ENCODE results near the gene DBP. TPM values are rescaled to one million over a fixed set of nuclear protein-coding genes. Genes with fewer than 3 reads are reported as not detected.

Gene DBP
- polyA plus RNA-seq, 2 donors, result 8.9 to 13.3 TPM

GRCh38 chr19:48606463-48607358 lies 30.5 kb downstream of the DBP start, which contains the start of gene SPACA4:
SPACA4 (plus strand) TSS chr19:48606742; CDS start chr19:48606979, 237 bp downstream.
- 87 to 89% methylated on average over 37 to 39 of the region's 39 CpGs for WGBS, 2 donors
- H3K4me1 ChIP-seq (ENCODE audit: control insufficient read depth in 2 of 2, insufficient read depth in 2 of 2, low read length in 1 of 2), result no peaks in the 10 kb centered on the region
- peaks cover 0 to 3% of the 10 kb centered on the region in 2 donors for H3K36me3 ChIP-seq (ENCODE audit: control insufficient read depth in 2 of 2, insufficient read depth in 2 of 2, low read length in 1 of 2)

DNA sequence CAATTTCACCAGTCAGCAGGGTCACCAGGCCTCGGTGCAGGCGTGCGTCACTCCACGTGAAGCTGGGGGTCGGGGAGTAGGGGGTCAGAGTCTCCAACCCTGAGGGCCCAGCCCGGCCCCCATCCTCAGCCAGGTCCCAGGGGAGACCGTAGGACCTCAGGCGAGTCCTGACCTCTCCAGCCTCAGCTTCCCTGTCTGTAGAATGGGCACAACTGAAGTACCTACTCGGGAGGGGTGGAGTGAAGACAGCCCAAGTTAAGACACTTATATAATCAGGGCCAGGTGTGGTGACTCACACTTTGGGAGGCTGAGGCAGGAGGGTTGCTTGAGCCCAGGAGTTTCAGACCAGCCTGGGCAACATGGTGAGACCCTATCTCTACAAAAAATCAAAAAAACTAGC lies 33.3 kb downstream of the DBP start:
- H3K4me1 ChIP-seq (ENCODE audit: control insufficient read depth in 2 of 2, insufficient read depth in 2 of 2, low read length in 1 of 2), result no peaks in the 10 kb centered on the region

More at GRCh38 chr19:48606463-48607358, 30.5 kb downstream of the DBP start, which contains the start of gene SPACA4:
- Histone ChIP-seq H3K27me3 (ENCODE audit: control insufficient read depth in 1 of 2, insufficient read depth in 2 of 2, low read length in 2 of 2) (no peaks in the 10 kb centered on the region), H3K9me3 (ENCODE audit: control insufficient read depth in 2 of 2, insufficient read depth in 1 of 2, low read depth in 1 of 2, low read length in 1 of 2) (no peaks in the 10 kb centered on the region), H3K4me3 (ENCODE audit: low read depth in 1 of 2, low read length in 2 of 2) (no peak within 1 kb of the TSS), H3K27ac (ENCODE audit: low read depth in 2 of 2, low read length in 1 of 2) (no peak within 1 kb of the TSS)

DNA sequence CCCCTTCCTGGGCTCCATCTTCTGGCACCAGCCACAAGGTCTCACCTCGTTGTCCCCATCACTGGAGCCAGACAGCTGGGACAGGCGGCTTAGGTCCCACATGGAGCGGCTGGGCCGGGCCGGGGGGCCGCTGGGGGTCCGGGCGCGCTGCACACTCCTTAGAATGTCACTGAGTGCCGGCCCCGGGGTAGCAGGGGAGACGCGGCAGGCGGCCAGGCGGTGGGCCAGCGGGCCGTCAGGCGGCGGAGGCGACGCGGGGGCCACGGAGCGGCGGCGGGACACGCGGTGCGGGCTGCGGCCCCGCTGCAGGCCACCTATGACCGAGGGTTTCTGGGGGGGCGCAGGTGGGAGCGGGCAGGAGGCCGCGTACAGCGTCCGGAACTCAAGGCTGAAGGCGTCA lies 33.7 kb downstream of the DBP start:
- H3K4me1 ChIP-seq (ENCODE audit: control insufficient read depth in 2 of 2, insufficient read depth in 2 of 2, low read length in 1 of 2), result no peaks in the 10 kb centered on the region
- H3K4me3 ChIP-seq (ENCODE audit: low read depth in 1 of 2, low read length in 2 of 2), result no peak overlapping the region
- H3K36me3 ChIP-seq (ENCODE audit: control insufficient read depth in 2 of 2, insufficient read depth in 2 of 2, low read length in 1 of 2), result peaks cover 0 to 11% of the 10 kb centered on the region in 2 donors
- no peaks in the 10 kb centered on the region for H3K27me3 ChIP-seq (ENCODE audit: control insufficient read depth in 1 of 2, insufficient read depth in 2 of 2, low read length in 2 of 2)
- 89 to 91% methylated on average over 36 to 39 of the region's 39 CpGs for WGBS, 2 donors
- H3K27ac ChIP-seq (ENCODE audit: low read depth in 2 of 2, low read length in 1 of 2), result no peak overlapping the region
- H3K9me3 ChIP-seq (ENCODE audit: control insufficient read depth in 2 of 2, insufficient read depth in 1 of 2, low read depth in 1 of 2, low read length in 1 of 2), result no peaks in the 10 kb centered on the region

More for the DNA sequence above, 33.3 kb downstream of the DBP start:
- 87 to 93% methylated on average over 9 of the region's 9 CpGs for WGBS, 2 donors
- Histone ChIP-seq H3K9me3 (ENCODE audit: control insufficient read depth in 2 of 2, insufficient read depth in 1 of 2, low read depth in 1 of 2, low read length in 1 of 2) (no peaks in the 10 kb centered on the region), H3K36me3 (ENCODE audit: control insufficient read depth in 2 of 2, insufficient read depth in 2 of 2, low read length in 1 of 2) (peaks cover 0 to 11% of the 10 kb centered on the region in 2 donors), H3K27me3 (ENCODE audit: control insufficient read depth in 1 of 2, insufficient read depth in 2 of 2, low read length in 2 of 2) (no peaks in the 10 kb centered on the region), H3K27ac (ENCODE audit: low read depth in 2 of 2, low read length in 1 of 2) (no peak overlapping the region), H3K4me3 (ENCODE audit: low read depth in 1 of 2, low read length in 2 of 2) (no peak overlapping the region)

GRCh38 chr19:48603001-48603400 lies 34.2 kb downstream of the DBP start:
- no peak overlapping the region for H3K27ac ChIP-seq (ENCODE audit: low read depth in 2 of 2, low read length in 1 of 2)
- 83 to 87% methylated on average over 9 of the region's 9 CpGs for WGBS, 2 donors
- no peaks in the 10 kb centered on the region for H3K4me1 ChIP-seq (ENCODE audit: control insufficient read depth in 2 of 2, insufficient read depth in 2 of 2, low read length in 1 of 2)
- no peak overlapping the region for H3K4me3 ChIP-seq (ENCODE audit: low read depth in 1 of 2, low read length in 2 of 2)
- peaks cover 0 to 11% of the 10 kb centered on the region in 2 donors for H3K36me3 ChIP-seq (ENCODE audit: control insufficient read depth in 2 of 2, insufficient read depth in 2 of 2, low read length in 1 of 2)
- no peaks in the 10 kb centered on the region for H3K9me3 ChIP-seq (ENCODE audit: control insufficient read depth in 2 of 2, insufficient read depth in 1 of 2, low read depth in 1 of 2, low read length in 1 of 2)
- no peaks in the 10 kb centered on the region for H3K27me3 ChIP-seq (ENCODE audit: control insufficient read depth in 1 of 2, insufficient read depth in 2 of 2, low read length in 2 of 2)

DNA sequence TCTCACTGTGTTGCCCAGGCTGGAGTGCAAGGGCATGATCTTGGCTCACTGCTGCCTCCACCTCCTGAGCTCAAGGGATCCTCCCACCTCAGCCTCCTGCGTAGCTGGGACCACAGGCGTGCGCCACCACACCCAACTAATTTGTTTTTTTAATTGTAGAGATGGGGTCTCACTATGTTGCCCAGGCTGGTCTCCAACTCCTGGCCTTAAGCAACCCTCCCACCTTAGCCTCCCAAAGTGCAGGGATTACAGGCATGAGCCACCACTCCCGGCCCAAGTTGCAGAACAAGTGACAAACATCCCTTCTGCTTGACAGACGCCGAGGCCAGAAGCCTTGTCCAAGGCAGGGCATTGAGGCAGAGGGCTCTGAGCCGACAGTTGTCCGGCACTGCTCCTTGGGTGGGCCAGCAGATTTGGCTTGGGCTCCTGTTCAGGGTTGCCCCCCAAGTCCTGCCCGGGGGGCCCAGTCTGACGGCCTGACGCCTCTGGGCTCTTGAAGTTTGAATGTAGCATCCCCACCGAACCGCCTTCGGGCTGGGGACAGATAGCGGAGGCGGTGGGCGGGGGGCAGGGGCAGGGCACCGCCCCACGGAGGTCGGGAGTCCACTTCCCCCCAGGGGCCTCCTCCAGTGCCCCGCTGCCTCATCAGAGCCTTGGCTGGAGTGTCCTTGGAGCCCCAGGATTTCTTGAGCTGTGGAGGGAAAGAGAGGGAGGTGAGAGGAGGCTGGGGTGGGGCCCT lies 36.3 kb downstream of the DBP start:
- Histone ChIP-seq H3K9me3 (ENCODE audit: control insufficient read depth in 2 of 2, insufficient read depth in 1 of 2, low read depth in 1 of 2, low read length in 1 of 2) (no peaks in the 10 kb centered on the region), H3K4me1 (ENCODE audit: control insufficient read depth in 2 of 2, insufficient read depth in 2 of 2, low read length in 1 of 2) (no peaks in the 10 kb centered on the region), H3K4me3 (ENCODE audit: low read depth in 1 of 2, low read length in 2 of 2) (no peak overlapping the region), H3K36me3 (ENCODE audit: control insufficient read depth in 2 of 2, insufficient read depth in 2 of 2, low read length in 1 of 2) (peaks cover 0 to 21% of the 10 kb centered on the region in 2 donors), H3K27ac (ENCODE audit: low read depth in 2 of 2, low read length in 1 of 2) (no peak overlapping the region), H3K27me3 (ENCODE audit: control insufficient read depth in 1 of 2, insufficient read depth in 2 of 2, low read length in 2 of 2) (no peaks in the 10 kb centered on the region)
- 84 to 89% methylated on average over 20 to 21 of the region's 21 CpGs for WGBS, 2 donors

DNA sequence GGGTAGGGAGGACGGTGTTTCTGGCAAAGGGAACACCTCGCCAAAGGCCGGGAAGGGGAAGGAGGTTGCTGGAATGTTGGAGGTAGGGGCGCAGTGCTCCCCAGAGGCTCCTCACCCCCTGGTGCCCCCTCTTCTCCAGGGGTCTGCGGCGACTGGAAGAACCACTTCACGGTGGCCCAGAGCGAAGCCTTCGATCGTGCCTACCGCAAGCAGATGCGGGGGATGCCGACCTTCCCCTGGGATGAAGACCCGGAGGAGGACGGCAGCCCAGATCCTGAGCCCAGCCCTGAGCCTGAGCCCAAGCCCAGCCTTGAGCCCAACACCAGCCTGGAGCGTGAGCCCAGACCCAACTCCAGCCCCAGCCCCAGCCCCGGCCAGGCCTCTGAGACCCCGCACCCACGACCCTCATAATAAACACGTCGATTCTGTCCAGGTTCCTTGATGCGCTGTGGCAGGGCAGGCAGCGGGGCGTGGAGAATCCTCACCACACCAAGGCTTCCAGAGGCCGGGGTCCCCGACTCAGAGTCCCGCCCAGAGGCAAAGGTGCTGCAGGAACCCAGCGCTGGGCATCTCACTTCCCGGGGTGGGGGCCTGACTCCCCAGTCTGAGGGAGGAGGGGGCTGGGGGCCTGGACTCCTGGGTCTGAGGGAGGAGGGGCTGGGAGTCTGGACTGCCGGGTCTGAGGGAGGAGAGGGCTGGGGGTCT lies 38.0 kb downstream of the DBP start:
- H3K9me3 ChIP-seq (ENCODE audit: control insufficient read depth in 2 of 2, insufficient read depth in 1 of 2, low read depth in 1 of 2, low read length in 1 of 2), result no peaks in the 10 kb centered on the region
- peaks cover 0 to 21% of the 10 kb centered on the region in 2 donors for H3K36me3 ChIP-seq (ENCODE audit: control insufficient read depth in 2 of 2, insufficient read depth in 2 of 2, low read length in 1 of 2)
- H3K4me3 ChIP-seq (ENCODE audit: low read depth in 1 of 2, low read length in 2 of 2), result no peak overlapping the region
- no peaks in the 10 kb centered on the region for H3K27me3 ChIP-seq (ENCODE audit: control insufficient read depth in 1 of 2, insufficient read depth in 2 of 2, low read length in 2 of 2)
- H3K4me1 ChIP-seq (ENCODE audit: control insufficient read depth in 2 of 2, insufficient read depth in 2 of 2, low read length in 1 of 2), result no peaks in the 10 kb centered on the region
- 66 to 67% methylated on average over 29 to 30 of the region's 30 CpGs for WGBS, 2 donors
- H3K27ac ChIP-seq (ENCODE audit: low read depth in 2 of 2, low read length in 1 of 2), result no peak overlapping the region

GRCh38 chr19:48596679-48597465 lies 40.3 kb downstream of the DBP start:
- H3K27me3 ChIP-seq (ENCODE audit: control insufficient read depth in 1 of 2, insufficient read depth in 2 of 2, low read length in 2 of 2), result no peaks in the 10 kb centered on the region
- H3K9me3 ChIP-seq (ENCODE audit: control insufficient read depth in 2 of 2, insufficient read depth in 1 of 2, low read depth in 1 of 2, low read length in 1 of 2), result no peaks in the 10 kb centered on the region
- H3K27ac ChIP-seq (ENCODE audit: low read depth in 2 of 2, low read length in 1 of 2), result no peak overlapping the region
- 74 to 76% methylated on average over 39 of the region's 39 CpGs for WGBS, 2 donors
- H3K4me1 ChIP-seq (ENCODE audit: control insufficient read depth in 2 of 2, insufficient read depth in 2 of 2, low read length in 1 of 2), result no peaks in the 10 kb centered on the region
- peaks cover 0 to 25% of the 10 kb centered on the region in 2 donors for H3K36me3 ChIP-seq (ENCODE audit: control insufficient read depth in 2 of 2, insufficient read depth in 2 of 2, low read length in 1 of 2)
- no peak overlapping the region for H3K4me3 ChIP-seq (ENCODE audit: low read depth in 1 of 2, low read length in 2 of 2)

GRCh38 chr19:48596237-48596636 lies 40.9 kb downstream of the DBP start:
- Histone ChIP-seq H3K27me3 (ENCODE audit: control insufficient read depth in 1 of 2, insufficient read depth in 2 of 2, low read length in 2 of 2) (no peaks in the 10 kb centered on the region), H3K4me3 (ENCODE audit: low read depth in 1 of 2, low read length in 2 of 2) (no peak overlapping the region), H3K27ac (ENCODE audit: low read depth in 2 of 2, low read length in 1 of 2) (no peak overlapping the region), H3K36me3 (ENCODE audit: control insufficient read depth in 2 of 2, insufficient read depth in 2 of 2, low read length in 1 of 2) (peaks cover 0 to 30% of the 10 kb centered on the region in 2 donors), H3K4me1 (ENCODE audit: control insufficient read depth in 2 of 2, insufficient read depth in 2 of 2, low read length in 1 of 2) (no peaks in the 10 kb centered on the region), H3K9me3 (ENCODE audit: control insufficient read depth in 2 of 2, insufficient read depth in 1 of 2, low read depth in 1 of 2, low read length in 1 of 2) (no peaks in the 10 kb centered on the region)
- WGBS, 2 donors, result 86 to 90% methylated on average over 4 of the region's 4 CpGs

Data from esophagus (tissue), 2 donors.